Mesenteric fat pad (tissue), 1 donor: ENCODE results near the gene ERFL. TPM values are rescaled to one million over a fixed set of nuclear protein-coding genes. Genes with fewer than 3 reads are reported as not detected.

Source experiments
- DNase-seq: peaks from one replicate; pipeline ENCODE4 v3.0.0-alpha.2; 2020; ENCODE audit warnings: low spot score
- total RNA-seq: library from RNA; stranded (reverse); fragmentation: NEBNext Ultra II Directional; extraction: Animal tissue kit (Norgen Biotek cat#: 25700); gene quantifications from one replicate; pipeline ENCODE4 v1.2.1, GENCODE V29; 2021
- donor health status: DM: yes; HTN: yes; CAD: no.

The ERFL gene
- total RNA-seq, 1 donor from 2014 or later = 0.19 TPM

- DNase-seq = no peak
Measured at GRCh38 chr19:41927497-41928192, 604 bp downstream of the ERFL start.

- DNase-seq = no peak
Measured at GRCh38 chr19:41926763-41927496, 1.3 kb downstream of the ERFL start.

GRCh38 chr19:41926028-41926762 is 2.1 kb downstream of the ERFL start:
- DNase-seq = no peak

GRCh38 chr19:41925208-41926003 is 2.8 kb downstream of the ERFL start:
- DNase-seq = no peak

GRCh38 chr19:41924151-41925145 is 3.8 kb downstream of the ERFL start:
- no peak for DNase-seq

- no peak for DNase-seq
Measured at GRCh38 chr19:41923045-41923788, 5.0 kb downstream of the ERFL start.

- DNase-seq = no peak
Measured at GRCh38 chr19:41922585-41922984, 5.7 kb downstream of the ERFL start.

GRCh38 chr19:41921577-41922576 is 6.4 kb downstream of the ERFL start:
- no peak for DNase-seq

GRCh38 chr19:41920882-41921576 is 7.2 kb downstream of the ERFL start:
- DNase-seq = no peak

- no peak for DNase-seq
Measured at GRCh38 chr19:41919948-41920712, 8.1 kb downstream of the ERFL start.

GRCh38 chr19:41918653-41919244 is 9.5 kb downstream of the ERFL start:
- no peak for DNase-seq

- DNase-seq = no peak
Measured at GRCh38 chr19:41918095-41918494, 10.2 kb downstream of the ERFL start.

- DNase-seq = no peak
Measured at GRCh38 chr19:41917676-41918075, 10.6 kb downstream of the ERFL start.

- no peak for DNase-seq
Measured at GRCh38 chr19:41915776-41916414, 12.4 kb downstream of the ERFL start.

- no peak for DNase-seq
Measured at GRCh38 chr19:41915021-41915775, 13.1 kb downstream of the ERFL start.
